Measurements from ENCODE around the gene ACTR3. TPM values are rescaled to one million over a fixed set of nuclear protein-coding genes. Genes with fewer than 3 reads are reported as not detected.

The ACTR3 gene
- total RNA-seq, 1 donor from 2014 or later = 175 TPM

DNA sequence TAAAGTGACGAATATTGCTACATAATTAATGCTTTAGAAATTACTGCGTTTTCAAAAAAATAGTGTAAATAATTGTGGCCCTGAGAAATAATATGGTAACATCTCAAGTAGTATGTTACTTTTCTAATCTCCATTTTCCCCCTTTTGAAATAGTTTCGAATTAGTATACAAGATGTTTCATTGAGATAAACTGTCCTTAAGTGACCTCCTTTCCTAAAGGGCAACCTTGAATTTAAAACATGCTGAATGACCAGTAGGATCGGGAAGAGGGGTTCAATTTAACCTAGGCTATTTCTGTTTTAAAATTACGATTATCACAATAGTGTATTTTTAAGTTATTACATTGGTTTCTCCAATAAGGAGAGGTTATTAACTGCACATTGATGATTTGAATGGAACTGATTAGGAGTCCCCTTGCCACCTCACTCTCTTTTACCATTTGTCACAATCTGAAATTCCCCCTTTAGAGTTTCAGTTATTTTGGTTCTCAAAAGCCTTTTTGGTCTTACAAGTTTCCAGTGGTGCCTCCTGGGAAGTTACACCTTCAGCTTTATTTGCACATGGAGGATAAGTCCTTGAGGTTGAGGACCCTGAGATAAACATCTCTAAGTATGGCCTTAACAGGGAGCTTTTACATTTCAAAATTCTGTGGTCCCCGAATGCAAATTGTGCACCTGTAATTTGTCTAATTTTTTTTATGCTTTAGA, 2.3 kb downstream of the ACTR3 start:
- peak overlapping the region; percentile 45 for H3K27ac Mint-ChIP-seq
- no peaks in the 10 kb centered on the region for H3K27me3 Mint-ChIP-seq
- H3K9me3 Mint-ChIP-seq = no peaks in the 10 kb centered on the region

DNA sequence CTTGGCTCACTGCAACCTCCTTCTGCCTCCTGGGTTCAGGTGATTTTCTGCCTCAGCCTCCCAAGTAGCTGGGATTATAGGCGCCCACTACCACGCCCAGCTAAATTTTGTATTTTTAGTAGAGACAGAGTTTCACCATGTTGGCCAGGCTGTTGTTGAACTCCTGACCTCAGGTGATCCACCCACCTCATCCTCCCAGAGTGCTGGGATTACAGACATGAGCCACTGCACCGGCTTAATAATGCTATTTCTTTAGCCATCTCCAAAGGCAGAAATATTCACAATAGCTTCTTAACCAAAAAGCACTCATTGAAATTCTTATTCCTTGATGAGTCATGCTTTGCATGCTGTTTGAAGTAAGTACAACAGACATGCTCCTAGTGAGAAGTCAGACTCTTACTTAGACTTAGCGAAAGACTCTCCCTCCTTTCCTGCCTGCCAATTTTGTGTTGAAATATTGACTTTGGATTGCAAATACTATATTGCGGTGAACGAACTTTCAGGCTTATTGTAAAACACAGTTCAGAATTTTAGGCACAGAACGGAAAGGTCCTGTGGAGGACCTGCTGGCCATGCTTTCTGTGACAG, 4.4 kb downstream of the ACTR3 start:
- no peaks in the 10 kb centered on the region for H3K9me3 Mint-ChIP-seq
- no peak for DNase-seq (ENCODE audit: extremely low spot score, unreplicated experiment)

More for the DNA sequence above, 2.3 kb downstream of the ACTR3 start:
- TF ChIP-seq, protein P1, sequence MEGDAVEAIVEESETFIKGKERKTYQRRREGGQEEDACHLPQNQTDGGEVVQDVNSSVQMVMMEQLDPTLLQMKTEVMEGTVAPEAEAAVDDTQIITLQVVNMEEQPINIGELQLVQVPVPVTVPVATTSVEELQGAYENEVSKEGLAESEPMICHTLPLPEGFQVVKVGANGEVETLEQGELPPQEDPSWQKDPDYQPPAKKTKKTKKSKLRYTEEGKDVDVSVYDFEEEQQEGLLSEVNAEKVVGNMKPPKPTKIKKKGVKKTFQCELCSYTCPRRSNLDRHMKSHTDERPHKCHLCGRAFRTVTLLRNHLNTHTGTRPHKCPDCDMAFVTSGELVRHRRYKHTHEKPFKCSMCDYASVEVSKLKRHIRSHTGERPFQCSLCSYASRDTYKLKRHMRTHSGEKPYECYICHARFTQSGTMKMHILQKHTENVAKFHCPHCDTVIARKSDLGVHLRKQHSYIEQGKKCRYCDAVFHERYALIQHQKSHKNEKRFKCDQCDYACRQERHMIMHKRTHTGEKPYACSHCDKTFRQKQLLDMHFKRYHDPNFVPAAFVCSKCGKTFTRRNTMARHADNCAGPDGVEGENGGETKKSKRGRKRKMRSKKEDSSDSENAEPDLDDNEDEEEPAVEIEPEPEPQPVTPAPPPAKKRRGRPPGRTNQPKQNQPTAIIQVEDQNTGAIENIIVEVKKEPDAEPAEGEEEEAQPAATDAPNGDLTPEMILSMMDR (conservative IDR thresholded peaks at IDR 0.05) = no peak
- peaks cover 10% of the 10 kb centered on the region for H3K36me3 Mint-ChIP-seq
- DNase-seq (ENCODE audit: extremely low spot score, unreplicated experiment) = no peak
- H3K4me1 Mint-ChIP-seq (ENCODE audit: unreplicated experiment) = peaks cover 70% of the 10 kb centered on the region
- peak overlapping the region; percentile 69 for H3K4me3 Mint-ChIP-seq

DNA sequence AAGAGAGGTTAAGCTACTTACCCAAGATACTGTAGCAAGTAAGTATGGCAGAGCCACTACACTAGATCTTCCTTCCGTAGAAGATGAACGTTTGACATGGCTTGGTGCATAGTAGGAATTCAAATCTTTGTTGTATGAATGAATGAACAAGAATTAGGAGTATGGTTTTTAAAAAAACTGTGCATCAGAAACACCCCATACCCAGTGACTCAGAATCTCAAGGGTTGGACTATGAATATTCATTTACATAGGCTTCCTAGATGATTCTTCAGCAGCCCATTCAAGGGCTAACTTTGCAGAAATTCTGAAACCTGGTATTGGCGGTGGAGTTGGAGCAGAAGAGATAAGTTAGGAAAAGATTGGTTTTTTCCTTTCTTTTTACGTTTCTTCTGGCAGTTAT, 5.4 kb downstream of the ACTR3 start:
- DNase-seq (ENCODE audit: extremely low spot score, unreplicated experiment) = no peak
- H3K27ac Mint-ChIP-seq = no peak overlapping the region
- H3K9me3 Mint-ChIP-seq = no peaks in the 10 kb centered on the region
- no peaks in the 10 kb centered on the region for H3K27me3 Mint-ChIP-seq
- peaks cover 68% of the 10 kb centered on the region for H3K4me1 Mint-ChIP-seq (ENCODE audit: unreplicated experiment)
- TF ChIP-seq, protein P1 (conservative IDR thresholded peaks at IDR 0.05) = no peak
- peak overlapping the region; percentile 15 for H3K4me3 Mint-ChIP-seq
- peaks cover 5% of the 10 kb centered on the region for H3K36me3 Mint-ChIP-seq

More for the DNA sequence above, 4.4 kb downstream of the ACTR3 start:
- Mint-ChIP-seq H3K27ac (peak overlapping the region; percentile 24), H3K27me3 (no peaks in the 10 kb centered on the region), H3K4me3 (peak overlapping the region; percentile 42), H3K4me1 (ENCODE audit: unreplicated experiment) (peaks cover 60% of the 10 kb centered on the region), H3K36me3 (peaks cover 5% of the 10 kb centered on the region)
- TF ChIP-seq, protein P1 (conservative IDR thresholded peaks at IDR 0.05) = no peak

DNA sequence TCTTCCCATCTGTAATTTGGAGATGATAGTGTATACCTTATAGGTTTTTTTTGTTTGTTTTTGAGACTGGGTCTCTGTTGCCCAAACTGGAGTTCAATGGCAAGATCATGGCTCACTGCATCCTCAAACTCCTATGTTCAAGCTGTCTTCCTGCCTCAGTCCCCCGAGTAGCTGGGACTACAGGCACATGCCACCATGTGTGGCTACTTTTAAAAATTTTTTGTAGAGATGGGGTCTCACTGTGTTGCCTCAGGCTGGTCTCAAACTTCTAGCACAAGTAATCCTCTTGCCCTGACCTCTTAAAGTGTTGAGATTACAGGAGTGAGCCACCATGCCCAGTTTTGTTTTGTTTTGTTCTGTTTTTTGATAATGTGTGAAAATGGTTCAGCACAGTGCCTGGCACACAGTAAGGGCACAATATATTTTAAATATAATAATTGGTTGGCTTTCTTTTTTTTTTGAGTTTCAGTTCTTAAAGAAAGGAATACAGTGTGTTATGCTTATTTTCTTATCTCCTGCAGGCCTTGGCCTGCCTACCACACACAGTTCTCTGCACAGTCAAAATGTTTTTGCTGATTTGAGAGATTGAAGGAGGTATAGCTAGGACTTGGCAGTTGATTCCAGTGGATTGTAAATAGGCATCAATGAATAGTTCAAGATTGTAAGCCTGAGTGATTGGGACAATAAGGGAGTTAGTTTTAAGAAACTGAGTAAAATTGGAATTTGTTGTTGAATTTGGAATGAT, 6.1 kb downstream of the ACTR3 start:
- peaks cover 8% of the 10 kb centered on the region for H3K36me3 Mint-ChIP-seq
- no peaks in the 10 kb centered on the region for H3K27me3 Mint-ChIP-seq
- TF ChIP-seq, protein P1 (conservative IDR thresholded peaks at IDR 0.05) = no peak
- peak overlapping the region; percentile 19 for H3K4me3 Mint-ChIP-seq
- no peak overlapping the region for H3K27ac Mint-ChIP-seq
- H3K4me1 Mint-ChIP-seq (ENCODE audit: unreplicated experiment) = peaks cover 72% of the 10 kb centered on the region
- H3K9me3 Mint-ChIP-seq = no peaks in the 10 kb centered on the region
- no peak for DNase-seq (ENCODE audit: extremely low spot score, unreplicated experiment)

DNA sequence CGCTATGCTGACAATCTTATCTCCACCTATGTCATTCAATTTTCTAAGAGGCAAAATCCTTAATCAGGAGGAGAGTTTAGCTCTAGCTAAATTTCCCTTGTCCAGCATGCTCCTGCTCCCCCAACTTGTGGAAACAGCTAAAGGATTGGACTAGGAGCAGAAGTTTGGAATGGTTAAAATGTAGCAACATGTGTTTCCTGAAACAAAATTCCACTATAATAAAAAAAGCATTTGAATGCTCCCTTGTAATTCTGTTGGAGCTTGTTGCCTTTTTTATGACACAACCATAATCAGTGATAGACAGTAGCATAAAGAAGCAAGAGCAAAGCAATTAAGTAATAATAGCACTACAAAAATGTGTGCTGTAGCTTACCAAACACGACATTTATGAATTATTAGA, 6.9 kb downstream of the ACTR3 start:
- H3K36me3 Mint-ChIP-seq = peaks cover 8% of the 10 kb centered on the region
- H3K9me3 Mint-ChIP-seq = no peaks in the 10 kb centered on the region
- DNase-seq (ENCODE audit: extremely low spot score, unreplicated experiment) = no peak
- H3K27ac Mint-ChIP-seq = peak overlapping the region; percentile 8
- TF ChIP-seq, protein P1 (conservative IDR thresholded peaks at IDR 0.05) = no peak
- H3K4me1 Mint-ChIP-seq (ENCODE audit: unreplicated experiment) = peaks cover 71% of the 10 kb centered on the region
- no peak overlapping the region for H3K4me3 Mint-ChIP-seq
- no peaks in the 10 kb centered on the region for H3K27me3 Mint-ChIP-seq
